Measurements from ENCODE around the gene VSIG8.

Gene VSIG8

DNA sequence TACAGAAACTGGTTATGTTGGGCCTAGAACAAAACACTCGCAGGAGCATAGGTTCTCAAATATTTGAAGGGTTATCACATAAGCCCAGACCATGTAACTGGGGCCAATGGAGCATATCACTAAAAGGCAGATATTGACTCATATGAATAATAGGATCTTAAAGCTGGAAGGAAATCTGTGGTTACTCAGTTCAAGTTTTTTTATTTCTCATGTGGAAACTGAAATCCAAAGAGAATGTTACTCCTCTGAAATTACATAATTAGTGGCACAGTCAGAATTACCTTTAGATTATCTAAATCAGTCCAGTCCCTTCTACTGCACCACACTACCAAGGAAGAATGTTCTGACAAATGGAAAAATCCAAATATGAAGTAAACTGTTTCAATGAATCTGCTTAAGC is 23.7 kb downstream of the VSIG8 start:
- no peak for DNase-seq
- TF ChIP-seq, protein P1, sequence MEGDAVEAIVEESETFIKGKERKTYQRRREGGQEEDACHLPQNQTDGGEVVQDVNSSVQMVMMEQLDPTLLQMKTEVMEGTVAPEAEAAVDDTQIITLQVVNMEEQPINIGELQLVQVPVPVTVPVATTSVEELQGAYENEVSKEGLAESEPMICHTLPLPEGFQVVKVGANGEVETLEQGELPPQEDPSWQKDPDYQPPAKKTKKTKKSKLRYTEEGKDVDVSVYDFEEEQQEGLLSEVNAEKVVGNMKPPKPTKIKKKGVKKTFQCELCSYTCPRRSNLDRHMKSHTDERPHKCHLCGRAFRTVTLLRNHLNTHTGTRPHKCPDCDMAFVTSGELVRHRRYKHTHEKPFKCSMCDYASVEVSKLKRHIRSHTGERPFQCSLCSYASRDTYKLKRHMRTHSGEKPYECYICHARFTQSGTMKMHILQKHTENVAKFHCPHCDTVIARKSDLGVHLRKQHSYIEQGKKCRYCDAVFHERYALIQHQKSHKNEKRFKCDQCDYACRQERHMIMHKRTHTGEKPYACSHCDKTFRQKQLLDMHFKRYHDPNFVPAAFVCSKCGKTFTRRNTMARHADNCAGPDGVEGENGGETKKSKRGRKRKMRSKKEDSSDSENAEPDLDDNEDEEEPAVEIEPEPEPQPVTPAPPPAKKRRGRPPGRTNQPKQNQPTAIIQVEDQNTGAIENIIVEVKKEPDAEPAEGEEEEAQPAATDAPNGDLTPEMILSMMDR (IDR thresholded peaks at IDR 0.05): no peak

DNA sequence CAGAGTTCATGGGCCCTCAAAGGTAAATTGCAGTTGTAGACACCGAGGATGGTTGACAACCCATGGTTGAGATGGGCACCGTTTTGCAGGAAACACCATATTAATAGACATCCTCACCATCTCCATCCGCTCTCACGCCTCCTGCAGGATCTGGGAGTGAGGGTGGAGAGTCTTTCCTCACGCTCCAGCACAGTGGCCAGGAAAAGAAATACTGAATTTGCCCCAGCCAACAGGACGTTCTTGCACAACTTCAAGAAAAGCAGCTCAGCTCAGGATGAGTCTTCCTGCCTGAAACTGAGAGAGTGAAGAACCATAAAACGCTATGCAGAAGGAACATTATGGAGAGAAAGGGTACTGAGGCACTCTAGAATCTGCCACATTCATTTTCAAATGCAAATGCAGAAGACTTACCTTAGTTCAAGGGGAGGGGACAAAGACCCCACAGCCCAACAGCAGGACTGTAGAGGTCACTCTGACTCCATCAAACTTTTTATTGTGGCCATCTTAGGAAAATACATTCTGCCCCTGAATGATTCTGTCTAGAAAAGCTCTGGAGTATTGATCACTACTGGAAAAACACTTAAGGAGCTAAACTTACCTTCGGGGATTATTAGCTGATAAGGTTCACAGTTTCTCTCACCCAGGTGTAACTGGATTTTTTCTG is 26.5 kb downstream of the VSIG8 start:
- TF ChIP-seq, protein P1 (IDR thresholded peaks at IDR 0.05): no peak

More for the DNA sequence above, 23.7 kb downstream of the VSIG8 start:
- no peaks in the 10 kb centered on the region for H3K9me3 Mint-ChIP-seq
- peaks cover 37% of the 10 kb centered on the region for H3K27me3 Mint-ChIP-seq (ENCODE audit: low read depth, poor library complexity)
- H3K27ac Mint-ChIP-seq: no peak overlapping the region
- no peaks in the 10 kb centered on the region for H3K36me3 Mint-ChIP-seq (ENCODE audit: low read depth)
- peaks cover 9% of the 10 kb centered on the region for H3K4me1 Mint-ChIP-seq
- H3K4me3 Mint-ChIP-seq: no peak overlapping the region

DNA sequence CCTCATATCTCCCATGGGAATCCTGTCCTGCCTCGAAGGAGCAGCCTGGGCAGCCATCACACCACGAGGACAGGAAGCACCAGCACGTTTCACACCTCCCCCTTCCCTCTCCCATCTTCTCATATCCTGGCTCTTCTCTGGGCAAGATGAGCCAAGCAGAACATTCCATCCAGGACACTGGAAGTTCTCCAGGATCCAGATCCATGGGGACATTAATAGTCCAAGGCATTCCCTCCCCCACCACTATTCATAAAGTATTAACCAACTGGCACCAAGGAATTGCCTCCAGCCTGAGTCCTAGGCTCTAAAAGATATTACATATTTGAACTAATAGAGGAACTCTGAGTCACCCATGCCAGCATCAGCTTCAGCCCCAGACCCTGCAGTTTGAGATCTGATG is 27.1 kb downstream of the VSIG8 start:
- no peaks in the 10 kb centered on the region for H3K4me1 Mint-ChIP-seq
- TF ChIP-seq, protein P1 (IDR thresholded peaks at IDR 0.05): no peak
- no peak overlapping the region for H3K4me3 Mint-ChIP-seq
- no peaks in the 10 kb centered on the region for H3K36me3 Mint-ChIP-seq (ENCODE audit: low read depth)
- H3K9me3 Mint-ChIP-seq: no peaks in the 10 kb centered on the region
- H3K27ac Mint-ChIP-seq: no peak overlapping the region
- no peak for DNase-seq
- peaks cover 36% of the 10 kb centered on the region for H3K27me3 Mint-ChIP-seq (ENCODE audit: low read depth, poor library complexity)

More for the DNA sequence above, 26.5 kb downstream of the VSIG8 start:
- H3K27me3 Mint-ChIP-seq (ENCODE audit: low read depth, poor library complexity): peaks cover 31% of the 10 kb centered on the region
- H3K4me1 Mint-ChIP-seq: no peaks in the 10 kb centered on the region
- H3K9me3 Mint-ChIP-seq: no peaks in the 10 kb centered on the region
- DNase-seq: no peak
- H3K4me3 Mint-ChIP-seq: no peak overlapping the region
- H3K36me3 Mint-ChIP-seq (ENCODE audit: low read depth): no peaks in the 10 kb centered on the region
- H3K27ac Mint-ChIP-seq: no peak overlapping the region

DNA sequence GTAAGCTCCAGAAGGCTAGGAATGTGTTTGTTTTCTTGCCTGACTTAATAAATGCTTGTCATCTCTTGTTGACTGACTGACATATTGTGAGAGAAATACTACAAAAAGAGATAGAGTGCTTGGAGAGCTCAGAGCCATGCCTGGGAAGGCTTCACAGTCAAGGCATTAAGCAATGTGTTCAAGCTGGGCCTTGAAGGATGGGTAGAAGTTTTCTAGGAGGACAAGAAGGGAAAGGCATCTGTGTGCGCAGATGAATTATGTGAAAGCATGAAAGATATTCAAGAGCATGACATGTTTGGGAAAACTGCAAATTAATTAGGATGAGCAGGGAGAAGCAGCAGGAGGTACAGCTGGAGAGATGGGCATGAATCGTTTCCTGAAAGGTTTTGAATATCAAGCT is 30.1 kb downstream of the VSIG8 start:
- Mint-ChIP-seq H3K36me3 (ENCODE audit: low read depth) (no peaks in the 10 kb centered on the region), H3K27me3 (ENCODE audit: low read depth, poor library complexity) (peaks cover 36% of the 10 kb centered on the region), H3K27ac (no peak overlapping the region), H3K4me1 (peaks cover 4% of the 10 kb centered on the region), H3K4me3 (no peak overlapping the region), H3K9me3 (no peaks in the 10 kb centered on the region)
- DNase-seq: no peak
- TF ChIP-seq, protein P1 (IDR thresholded peaks at IDR 0.05): no peak

DNA sequence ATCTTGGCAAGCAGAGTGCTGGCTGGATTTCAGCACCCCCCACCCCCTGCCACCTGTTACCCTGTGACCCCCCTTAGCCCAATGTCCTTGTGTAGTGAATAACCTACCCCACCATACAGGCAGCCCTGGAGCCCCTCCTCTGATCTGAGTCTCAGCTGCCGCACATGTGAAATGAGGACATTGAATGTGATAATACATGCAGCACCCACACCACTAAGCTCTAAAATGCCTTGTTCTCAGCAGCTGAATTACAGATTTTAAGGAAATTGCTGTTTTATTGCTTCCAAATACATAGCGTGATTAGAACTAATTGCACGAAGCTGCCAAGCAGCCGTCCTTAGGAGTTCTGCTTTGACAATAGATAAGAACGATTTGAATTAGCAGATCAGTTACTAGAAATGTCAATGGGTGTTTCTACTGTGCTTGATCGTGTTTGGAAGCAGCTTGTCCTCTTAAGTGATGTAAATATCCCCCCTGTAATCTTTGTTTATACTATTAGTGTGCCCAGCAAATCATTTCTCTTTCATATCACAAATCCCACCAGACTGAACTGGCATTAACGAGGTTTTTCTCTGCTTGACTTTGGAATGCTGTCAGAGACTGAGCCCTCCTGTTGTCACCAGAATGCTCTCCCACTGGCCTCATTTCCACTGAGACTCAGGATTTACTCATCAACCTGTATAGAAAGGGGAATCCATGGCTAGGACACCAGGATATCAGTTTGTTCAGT is 30.9 kb downstream of the VSIG8 start:
- H3K9me3 Mint-ChIP-seq: no peaks in the 10 kb centered on the region
- TF ChIP-seq, protein P1 (IDR thresholded peaks at IDR 0.05): no peak
- H3K36me3 Mint-ChIP-seq (ENCODE audit: low read depth): no peaks in the 10 kb centered on the region
- DNase-seq: no peak
- peaks cover 4% of the 10 kb centered on the region for H3K4me1 Mint-ChIP-seq
- peaks cover 42% of the 10 kb centered on the region for H3K27me3 Mint-ChIP-seq (ENCODE audit: low read depth, poor library complexity)
- H3K27ac Mint-ChIP-seq: no peak overlapping the region
- no peak overlapping the region for H3K4me3 Mint-ChIP-seq
